Adipocyte (in vitro differentiated cells): ENCODE results near the gene WBP11.

Experiments
- DNase-seq: peaks from one replicate; pipeline ENCODE4 v3.0.0-alpha.2; 2015; ENCODE audit warnings: low read depth
- H3K27me3 ChIP-seq: replicated peaks from 2 replicates; pipeline ENCODE4 v1.7.0; 2013; ENCODE audit warnings: mild to moderate bottlenecking, low read length, moderate library complexity; ENCODE audit not compliant: control insufficient read depth, insufficient read depth
- H3K36me3 ChIP-seq: 2 replicates; pipeline ENCODE4 v1.7.0; 2013; ENCODE audit warnings: low read length, mild to moderate bottlenecking, moderate library complexity; ENCODE audit not compliant: control insufficient read depth, insufficient read depth, severe bottlenecking
- H3K4me1 ChIP-seq: 2 replicates; pipeline ENCODE4 v1.7.0; 2013; ENCODE audit warnings: mild to moderate bottlenecking, low read length, moderate library complexity; ENCODE audit not compliant: control insufficient read depth, insufficient read depth
- H3K4me3 ChIP-seq: 2 replicates; pipeline ENCODE4 v1.7.0; 2013; ENCODE audit warnings: mild to moderate bottlenecking, low read length, moderate library complexity
- H3K9ac ChIP-seq: 2 replicates; pipeline ENCODE4 v1.7.0; 2013; ENCODE audit warnings: mild to moderate bottlenecking, low read length, moderate library complexity
- H3K9me3 ChIP-seq: 2 replicates; pipeline ENCODE4 v1.7.0; 2013; ENCODE audit warnings: mild to moderate bottlenecking, low read length, moderate library complexity; ENCODE audit not compliant: control insufficient read depth

Gene WBP11

DNA sequence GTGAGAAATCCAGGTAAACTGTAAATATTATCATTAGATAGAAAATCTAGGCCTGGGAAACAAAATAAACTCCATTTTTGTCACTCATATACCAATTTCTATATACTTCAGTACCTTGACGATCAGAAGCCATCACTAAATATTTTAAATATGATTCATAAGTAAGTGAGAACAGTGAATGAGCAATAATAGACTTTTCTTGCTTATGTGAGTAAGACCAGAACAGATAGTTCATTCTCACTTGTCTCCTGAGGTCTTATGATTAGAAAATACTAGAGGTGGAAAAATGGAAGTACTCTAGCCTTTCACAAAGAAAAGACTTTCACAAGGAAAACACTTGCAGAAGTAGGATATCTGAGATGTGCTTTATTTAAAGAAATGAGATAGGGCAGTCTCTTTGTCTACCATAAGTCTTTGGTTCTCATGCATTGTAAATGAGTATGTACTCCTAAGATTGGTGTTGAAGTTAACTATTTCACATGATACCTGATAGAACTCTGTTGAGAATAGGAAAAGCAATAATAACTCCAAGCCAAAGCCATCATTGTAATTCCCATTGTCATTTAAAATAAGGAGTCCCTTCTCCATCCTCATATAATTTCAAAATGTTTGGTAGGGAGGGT, 20.8 kb upstream of the WBP11 start:
- no peak for DNase-seq
- H3K36me3 ChIP-seq, result no peaks in the 10 kb centered on the region
- H3K4me3 ChIP-seq, result no peak overlapping the region
- H3K27me3 ChIP-seq, result no peaks in the 10 kb centered on the region
- no peaks in the 10 kb centered on the region for H3K9me3 ChIP-seq
- no peak overlapping the region for H3K9ac ChIP-seq
- H3K4me1 ChIP-seq, result peaks cover 16% of the 10 kb centered on the region

GRCh38 chr12:14814014-14814413, 10.7 kb upstream of the WBP11 start, which contains the start of gene SMCO3:
Gene SMCO3, minus strand, starts transcription at chr12:14814182. Its CDS starts 7,502 bp downstream, at chr12:14806680.
- H3K4me1 ChIP-seq, result peaks cover 6% of the 10 kb centered on the region
- peak within 1 kb of the TSS; percentile 68 for H3K4me3 ChIP-seq
- no peaks in the 10 kb centered on the region for H3K27me3 ChIP-seq
- no peaks in the 10 kb centered on the region for H3K36me3 ChIP-seq
- peak within 1 kb of the TSS; percentile 65 for H3K9ac ChIP-seq
- no peaks in the 10 kb centered on the region for H3K9me3 ChIP-seq
- DNase-seq, result peak; percentile 16

DNA sequence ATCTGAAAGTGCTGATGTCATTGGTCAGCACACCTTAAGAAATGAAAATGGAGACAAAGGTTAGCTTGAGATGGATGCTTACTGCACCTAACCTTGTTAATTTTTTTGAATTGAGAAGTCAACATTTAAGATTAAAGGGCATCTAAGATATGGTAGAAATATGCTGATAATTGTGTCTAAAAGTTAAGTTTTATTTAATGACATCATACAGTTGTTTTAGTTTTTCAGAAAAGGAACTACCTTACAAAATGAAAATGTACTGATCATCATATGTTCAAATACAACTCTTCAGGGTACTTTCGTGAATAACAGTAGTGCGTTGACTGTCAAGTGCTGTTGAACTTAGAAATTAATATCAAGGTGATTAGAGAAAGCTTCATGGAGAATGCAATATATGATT, 8.2 kb upstream of the WBP11 start:
- DNase-seq, result no peak
- Histone ChIP-seq H3K4me1 (peaks cover 6% of the 10 kb centered on the region), H3K9me3 (no peaks in the 10 kb centered on the region), H3K9ac (no peak overlapping the region), H3K27me3 (no peaks in the 10 kb centered on the region), H3K36me3 (no peaks in the 10 kb centered on the region), H3K4me3 (no peak overlapping the region)

DNA sequence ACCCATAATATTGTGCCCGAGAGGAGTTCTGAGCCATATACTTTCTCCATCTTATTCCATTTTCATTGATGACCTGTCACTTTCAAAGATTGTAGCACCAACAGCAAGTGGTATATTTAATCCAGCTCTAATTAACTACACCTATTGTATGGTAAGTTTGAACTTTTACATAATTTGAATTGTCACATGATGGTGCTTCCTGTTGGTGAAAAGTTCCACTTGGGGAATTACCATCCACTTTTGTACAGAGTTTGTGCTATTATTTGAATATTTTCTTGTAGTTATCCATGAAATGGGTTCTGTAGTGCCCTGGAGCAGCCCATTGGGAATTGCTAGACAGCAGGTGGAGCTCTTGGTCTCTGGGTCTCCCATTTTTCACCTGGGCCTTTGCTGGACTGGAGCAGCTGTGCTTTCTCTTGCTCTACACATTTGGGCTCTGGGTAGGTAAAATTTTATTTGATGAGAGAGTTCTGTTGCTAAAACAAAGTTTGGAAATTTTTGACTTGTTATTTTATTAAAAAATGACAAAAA, 7.7 kb upstream of the WBP11 start:
- no peaks in the 10 kb centered on the region for H3K9me3 ChIP-seq
- H3K27me3 ChIP-seq, result no peaks in the 10 kb centered on the region
- H3K4me3 ChIP-seq, result no peak overlapping the region
- H3K9ac ChIP-seq, result no peak overlapping the region
- H3K36me3 ChIP-seq, result no peaks in the 10 kb centered on the region
- DNase-seq, result peak; percentile 40
- H3K4me1 ChIP-seq, result peaks cover 6% of the 10 kb centered on the region

DNA sequence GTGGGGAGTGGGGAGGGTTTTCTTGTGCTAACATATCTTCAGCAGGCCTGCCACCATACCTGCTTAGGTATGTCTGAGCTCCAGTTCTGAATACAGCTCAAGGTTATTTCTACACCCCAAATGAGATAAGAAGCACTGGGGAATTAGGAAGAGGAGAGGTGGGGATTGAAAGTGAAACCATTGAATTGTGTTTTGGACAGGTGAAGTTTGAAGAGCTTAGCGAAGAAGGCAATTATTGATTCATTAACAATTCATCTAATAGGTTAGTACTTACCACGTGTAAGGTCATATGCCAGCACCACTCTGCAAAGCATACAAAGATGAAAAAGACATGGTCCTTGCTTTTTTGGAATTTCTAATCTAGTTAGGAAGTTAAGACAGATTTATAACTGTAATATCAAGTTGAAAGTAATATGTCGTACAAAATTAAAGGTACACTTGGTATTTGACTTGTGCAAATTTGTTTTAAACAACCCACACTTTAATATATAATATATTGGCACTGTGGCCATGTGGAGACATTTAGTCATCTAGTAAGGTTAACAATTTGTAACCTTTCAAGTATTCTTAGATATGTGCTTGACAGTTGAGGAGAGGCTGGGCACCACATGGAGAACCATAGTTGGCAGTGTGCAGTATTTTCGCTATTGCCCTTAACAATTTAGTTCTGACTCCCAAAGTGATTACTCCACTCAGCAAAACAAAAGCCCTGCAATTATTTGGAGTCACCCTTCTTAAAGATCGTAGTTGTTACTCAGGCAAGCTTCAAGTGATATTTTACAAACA, 7.1 kb upstream of the WBP11 start:
- Histone ChIP-seq H3K4me1 (peaks cover 6% of the 10 kb centered on the region), H3K36me3 (no peaks in the 10 kb centered on the region), H3K9me3 (no peaks in the 10 kb centered on the region), H3K27me3 (no peaks in the 10 kb centered on the region), H3K9ac (no peak overlapping the region), H3K4me3 (no peak overlapping the region)
- no peak for DNase-seq

DNA sequence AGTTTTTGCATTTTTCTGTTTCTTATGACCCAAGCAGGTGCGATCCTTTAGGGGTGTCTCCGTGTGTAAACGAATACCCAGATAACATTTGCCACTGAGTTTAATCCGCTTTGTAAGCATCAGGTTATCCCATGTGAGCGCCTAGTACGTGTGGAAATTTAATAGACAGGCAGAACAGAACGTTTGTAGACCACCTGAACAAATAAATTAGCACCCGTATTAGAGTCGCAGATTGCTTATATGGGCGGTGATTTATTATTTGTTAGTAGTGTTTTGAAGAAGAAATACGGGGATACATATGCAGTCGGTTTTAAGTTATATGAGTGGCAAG, 517 bp upstream of the WBP11 start:
- DNase-seq, result no peak
- peaks cover 21% of the 10 kb centered on the region for H3K4me1 ChIP-seq
- peaks cover 10% of the 10 kb centered on the region for H3K36me3 ChIP-seq
- peak overlapping the region; percentile 89 for H3K9ac ChIP-seq
- no peaks in the 10 kb centered on the region for H3K9me3 ChIP-seq
- peak overlapping the region; percentile 93 for H3K4me3 ChIP-seq
- no peaks in the 10 kb centered on the region for H3K27me3 ChIP-seq

GRCh38 chr12:14802721-14803010, 612 bp downstream of the WBP11 start:
- H3K9me3 ChIP-seq, result no peaks in the 10 kb centered on the region
- H3K4me1 ChIP-seq, result peaks cover 21% of the 10 kb centered on the region
- peak overlapping the region; percentile 91 for H3K9ac ChIP-seq
- DNase-seq, result no peak
- H3K27me3 ChIP-seq, result no peaks in the 10 kb centered on the region
- peak overlapping the region; percentile 93 for H3K4me3 ChIP-seq
- peaks cover 21% of the 10 kb centered on the region for H3K36me3 ChIP-seq

DNA sequence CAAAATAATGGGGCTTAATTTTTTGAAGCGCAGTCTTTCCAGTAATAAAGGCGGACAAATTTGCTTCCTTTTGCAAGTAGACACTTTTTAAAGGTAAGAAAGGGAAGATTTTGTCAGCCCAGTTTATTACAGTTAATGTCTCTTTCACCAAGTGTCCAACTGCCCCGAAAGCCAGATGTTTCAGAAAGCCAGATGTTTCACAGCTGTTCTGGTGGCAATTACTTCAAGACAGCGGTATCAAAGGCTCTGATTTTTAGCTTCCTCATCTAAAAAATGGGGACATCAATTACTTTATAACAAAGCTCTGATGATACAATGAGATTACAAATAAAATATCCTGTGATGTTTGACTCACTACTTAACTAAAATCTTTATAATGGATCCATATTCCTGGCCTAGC, 1.0 kb downstream of the WBP11 start:
- DNase-seq, result peak; percentile 42
- Histone ChIP-seq H3K27me3 (no peaks in the 10 kb centered on the region), H3K9me3 (no peaks in the 10 kb centered on the region), H3K36me3 (peaks cover 25% of the 10 kb centered on the region), H3K4me3 (peak overlapping the region; percentile 93), H3K9ac (peak overlapping the region; percentile 91), H3K4me1 (peaks cover 21% of the 10 kb centered on the region)

DNA sequence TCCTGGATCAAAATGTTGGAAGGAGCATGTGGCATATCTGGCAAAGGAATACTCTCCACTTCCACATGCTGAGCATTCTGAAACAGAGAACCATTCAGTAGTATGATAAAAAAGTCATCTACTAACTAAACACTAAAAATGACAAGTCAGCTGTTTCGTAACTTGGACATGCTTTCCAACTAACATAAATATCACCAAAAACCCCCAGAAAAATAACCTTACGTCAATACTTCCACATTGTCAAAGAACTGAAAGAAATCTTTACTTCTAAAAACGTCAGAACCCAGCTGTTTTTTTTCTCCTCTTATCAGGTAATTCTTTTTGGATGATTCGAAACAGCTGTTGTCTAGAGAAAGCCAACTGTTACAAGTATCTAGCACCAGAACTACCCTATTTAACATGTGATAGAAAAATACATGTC, 8.2 kb downstream of the WBP11 start:
- Histone ChIP-seq H3K27me3 (no peaks in the 10 kb centered on the region), H3K9me3 (no peaks in the 10 kb centered on the region), H3K36me3 (peaks cover 88% of the 10 kb centered on the region), H3K4me1 (peaks cover 6% of the 10 kb centered on the region), H3K9ac (no peak overlapping the region), H3K4me3 (no peak overlapping the region)
- no peak for DNase-seq

DNA sequence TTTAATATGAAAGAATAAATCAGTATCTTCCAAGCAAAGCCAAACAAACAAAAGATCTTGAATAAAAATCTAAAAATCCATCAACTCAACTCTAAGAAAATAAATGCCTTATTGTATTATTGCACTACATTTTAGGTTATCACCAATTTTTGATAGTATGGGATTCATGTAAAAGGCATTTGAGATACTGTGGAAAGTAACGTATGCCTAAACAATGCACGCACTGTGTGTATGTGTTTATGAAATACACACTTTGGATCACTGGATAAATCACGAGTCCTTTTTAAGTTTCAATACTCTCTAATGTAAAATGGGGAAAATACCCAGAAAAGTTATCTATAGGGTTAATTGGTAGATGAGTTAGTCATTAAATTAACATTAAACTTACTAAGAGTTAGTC, 17.7 kb downstream of the WBP11 start:
- Histone ChIP-seq H3K4me3 (no peak overlapping the region), H3K9ac (no peak overlapping the region), H3K9me3 (no peaks in the 10 kb centered on the region), H3K4me1 (peaks cover 9% of the 10 kb centered on the region), H3K36me3 (peaks cover 67% of the 10 kb centered on the region), H3K27me3 (no peaks in the 10 kb centered on the region)
- no peak for DNase-seq

GRCh38 chr12:14784471-14784870, 18.8 kb downstream of the WBP11 start:
- peaks cover 56% of the 10 kb centered on the region for H3K36me3 ChIP-seq
- no peak overlapping the region for H3K4me3 ChIP-seq
- no peak for DNase-seq

More at GRCh38 chr12:14784471-14784870, 18.8 kb downstream of the WBP11 start:
- no peak overlapping the region for H3K9ac ChIP-seq
- H3K27me3 ChIP-seq, result no peaks in the 10 kb centered on the region
- H3K4me1 ChIP-seq, result peaks cover 9% of the 10 kb centered on the region
- no peaks in the 10 kb centered on the region for H3K9me3 ChIP-seq
